T-helper 9 cell (primary cell): ENCODE measurements around the gene GOT1.

Experiments used
- DNase-seq: peaks from one replicate; pipeline ENCODE4 v3.0.0-alpha.2; 2020

GOT1 gene

DNA sequence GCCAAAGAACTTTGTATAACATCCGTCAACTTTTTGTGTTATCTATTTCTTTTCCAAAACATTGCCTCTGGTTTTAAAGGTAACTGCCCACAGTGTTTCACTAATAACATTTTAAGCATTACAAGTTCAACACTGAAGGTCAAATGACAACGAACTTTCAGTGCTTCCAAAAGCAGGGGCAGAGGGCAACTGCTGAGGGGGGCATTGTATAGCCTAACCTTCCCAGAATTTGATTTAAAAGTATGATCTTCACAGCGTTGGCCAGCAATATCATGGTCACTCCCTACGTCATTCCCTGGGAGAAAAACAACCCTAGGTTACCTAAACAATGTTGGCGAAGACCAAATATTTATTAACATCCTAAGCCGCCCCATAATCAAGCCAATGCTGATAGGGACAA, 2.5 kb upstream of the GOT1 start:
- DNase-seq, result no peak

DNA sequence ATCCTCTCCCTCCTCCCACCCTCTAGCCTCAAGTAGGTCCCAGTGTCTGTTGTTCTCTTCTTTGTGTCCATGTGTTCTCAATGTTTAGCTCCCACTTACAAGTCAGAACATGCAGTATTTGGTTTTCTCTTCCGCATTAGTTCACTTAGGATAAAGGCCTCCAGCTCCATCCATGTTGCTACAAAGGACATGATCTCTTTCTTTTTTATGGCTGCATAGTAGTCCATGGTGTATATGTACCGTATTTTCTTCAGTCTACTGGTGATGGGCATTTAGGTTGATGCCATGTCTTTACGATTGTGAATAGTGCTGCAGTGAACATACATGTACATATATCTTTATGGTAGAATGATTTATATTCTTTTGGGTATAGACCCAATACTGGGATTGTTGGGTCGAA, 1.6 kb upstream of the GOT1 start:
- no peak for DNase-seq

GRCh38 chr10:99431190-99431760, 851 bp upstream of the GOT1 start:
- no peak for DNase-seq

- no peak for DNase-seq
Observed at GRCh38 chr10:99430116-99430450, 341 bp downstream of the GOT1 start.

- DNase-seq, result no peak
Observed at GRCh38 chr10:99429517-99430095, 818 bp downstream of the GOT1 start.

DNA sequence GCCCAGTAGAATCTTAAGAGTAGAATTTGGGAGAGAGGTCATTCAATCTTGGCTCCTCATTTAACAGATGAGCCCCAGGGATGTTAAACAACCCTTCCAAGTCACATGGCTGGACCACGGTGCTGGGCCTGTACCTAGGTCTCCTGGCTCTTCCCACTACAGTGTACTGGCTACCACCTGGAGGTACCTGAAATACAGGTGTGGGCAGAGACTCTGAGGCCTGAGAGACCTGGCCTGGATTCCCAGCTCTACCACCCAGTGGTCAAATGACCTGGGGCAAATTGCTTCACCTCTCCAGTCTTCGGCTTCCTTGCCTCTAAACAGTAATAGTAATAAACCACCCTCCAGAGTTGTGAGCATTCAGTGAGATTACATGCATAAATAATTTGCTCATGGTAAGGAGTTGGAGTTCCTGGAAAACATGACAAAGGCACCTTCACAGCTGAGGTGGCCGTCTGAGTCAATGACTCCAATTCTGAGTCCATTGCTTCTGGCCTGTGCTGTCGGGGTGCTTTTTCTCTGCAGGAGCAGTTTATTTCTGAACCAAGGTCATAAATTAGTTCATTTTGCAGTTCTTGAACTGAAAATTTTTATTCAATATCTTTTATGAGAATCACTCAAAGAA, 2.7 kb downstream of the GOT1 start:
- DNase-seq, result no peak

- no peak for DNase-seq
Observed at GRCh38 chr10:99426689-99427088, 3.7 kb downstream of the GOT1 start.

DNA sequence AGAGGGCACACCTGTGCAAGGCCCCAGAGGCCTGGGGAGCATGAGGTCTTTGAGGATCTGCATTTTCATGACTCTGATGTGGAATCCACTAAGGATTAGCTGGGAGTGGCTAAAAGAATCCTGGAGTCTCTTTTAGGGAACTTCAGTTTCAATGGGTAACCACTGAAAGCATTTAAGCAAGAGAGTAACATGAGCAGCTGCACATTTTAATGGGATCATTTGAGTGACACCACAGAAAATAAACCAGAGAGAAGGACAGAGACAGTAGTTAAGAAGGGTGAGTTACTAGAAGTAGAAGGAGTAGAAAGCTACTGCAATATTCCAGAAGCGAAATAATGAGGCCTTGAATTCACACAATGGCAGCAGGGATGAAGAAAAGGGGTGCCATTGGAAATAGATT, 5.2 kb downstream of the GOT1 start:
- no peak for DNase-seq

GRCh38 chr10:99424656-99425055, 5.8 kb downstream of the GOT1 start:
- no peak for DNase-seq

DNA sequence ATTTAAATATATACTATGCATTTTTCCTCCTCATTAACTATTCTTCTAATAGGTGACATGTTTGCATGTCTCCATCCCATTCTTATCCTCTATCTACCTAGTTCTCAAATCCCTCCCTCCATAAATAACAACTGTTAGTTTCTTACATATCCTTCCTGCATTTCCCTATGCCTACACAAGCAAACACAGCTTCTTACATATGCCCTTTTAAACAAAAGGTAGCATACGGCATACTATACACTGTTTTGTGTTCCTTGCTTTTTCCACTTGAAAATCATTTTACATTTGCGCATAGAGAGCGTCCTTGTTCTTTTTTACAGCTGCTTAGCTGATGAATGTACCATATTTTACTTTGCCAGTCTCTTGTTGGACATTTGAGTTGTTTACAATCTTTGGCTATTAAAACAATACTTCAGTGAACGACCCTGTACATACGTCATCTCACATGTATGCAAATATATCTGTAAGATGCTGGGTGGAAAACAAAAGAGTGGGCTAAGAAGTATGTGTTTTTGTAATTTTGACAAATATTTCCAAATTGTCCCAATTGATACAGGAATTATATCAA, 7.8 kb downstream of the GOT1 start:
- no peak for DNase-seq

GRCh38 chr10:99421233-99421739, 9.1 kb downstream of the GOT1 start:
- DNase-seq, result no peak

GRCh38 chr10:99419688-99420087, 10.7 kb downstream of the GOT1 start:
- no peak for DNase-seq

GRCh38 chr10:99418910-99419624, 11.4 kb downstream of the GOT1 start:
- DNase-seq, result no peak

- no peak for DNase-seq
Observed at GRCh38 chr10:99412099-99412498, 18.3 kb downstream of the GOT1 start.

DNA sequence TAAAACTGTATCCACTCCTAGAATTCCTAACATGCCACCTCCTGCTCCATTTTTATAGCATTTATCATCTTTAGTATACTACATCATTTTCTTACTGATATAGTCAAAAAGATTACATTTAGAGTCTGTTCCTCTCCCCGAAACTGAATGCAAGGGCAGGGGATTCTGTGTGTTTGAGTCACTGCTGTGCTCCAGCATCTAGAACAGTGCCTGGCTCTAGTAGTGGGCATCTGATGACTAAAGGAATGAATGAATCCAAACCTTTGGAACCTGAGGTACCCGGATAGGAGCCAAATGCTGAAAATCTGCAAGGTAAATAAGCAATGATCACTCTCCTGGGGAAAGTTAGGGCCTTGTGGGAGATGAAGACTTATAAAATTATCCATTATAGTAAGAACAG, 18.9 kb downstream of the GOT1 start:
- no peak for DNase-seq

DNA sequence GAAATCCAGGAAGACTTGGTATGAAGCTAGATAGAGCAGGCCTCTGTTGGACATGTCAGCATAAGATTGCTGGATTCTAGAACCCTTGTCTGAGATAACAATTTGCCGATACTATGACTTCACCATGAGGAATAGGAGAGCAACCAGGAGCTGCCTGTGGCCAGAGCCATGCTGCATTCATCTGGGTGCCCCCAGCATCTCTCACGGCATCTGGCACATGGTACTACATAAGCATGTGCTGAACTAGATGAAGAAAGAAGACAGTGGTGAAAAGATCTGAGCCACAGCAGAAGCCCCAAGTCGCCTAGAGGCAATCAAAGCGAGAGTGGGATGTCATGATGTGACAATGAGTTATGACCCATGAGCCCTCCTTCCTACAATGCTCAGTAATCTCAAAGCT, 19.5 kb downstream of the GOT1 start:
- DNase-seq, result no peak

- DNase-seq, result no peak
Observed at GRCh38 chr10:99410146-99410545, 20.3 kb downstream of the GOT1 start.

DNA sequence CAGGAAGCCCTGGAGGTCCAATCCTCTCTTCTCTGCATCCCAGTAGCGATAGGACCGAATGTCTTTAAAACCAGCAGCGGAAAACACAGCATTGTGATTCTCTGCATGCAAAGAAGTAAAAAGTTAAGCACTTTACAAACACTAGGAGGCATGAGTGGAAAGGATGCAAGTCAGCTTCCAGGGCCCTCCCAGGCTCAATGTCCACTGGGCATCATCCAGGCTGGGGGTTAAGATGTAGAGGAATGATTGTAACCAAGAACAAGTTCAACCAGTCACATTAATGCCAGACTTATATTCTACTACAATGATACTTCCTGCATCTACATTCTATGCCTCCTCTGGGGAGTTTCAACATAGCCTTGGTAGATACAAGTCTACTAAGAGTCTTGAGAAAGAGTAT, 24.3 kb downstream of the GOT1 start:
- DNase-seq, result no peak

GRCh38 chr10:99403674-99404073, 26.8 kb downstream of the GOT1 start:
- DNase-seq, result no peak

GRCh38 chr10:99399664-99400063, 30.8 kb downstream of the GOT1 start:
- no peak for DNase-seq

DNA sequence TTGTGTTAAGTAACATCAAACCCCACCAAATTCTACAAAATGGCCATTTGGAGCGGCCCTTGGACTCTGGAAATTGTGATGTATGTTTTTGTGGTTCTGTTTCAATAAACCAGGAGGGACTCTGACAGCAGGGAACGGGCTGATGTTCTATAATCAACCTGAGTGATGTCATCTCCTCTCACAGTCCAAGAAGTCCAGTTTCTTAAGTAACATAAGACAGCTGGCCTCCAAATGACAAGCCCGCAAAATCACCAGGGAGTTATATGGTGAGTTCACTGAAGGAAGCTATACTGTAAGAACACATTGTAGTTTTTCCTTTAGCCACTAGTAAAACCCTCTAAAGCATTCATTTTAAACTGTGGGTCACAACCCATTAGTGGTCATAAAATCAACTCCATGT, 34.0 kb downstream of the GOT1 start:
- no peak for DNase-seq

- DNase-seq, result no peak
Observed at GRCh38 chr10:99395750-99396445, 34.5 kb downstream of the GOT1 start.

DNA sequence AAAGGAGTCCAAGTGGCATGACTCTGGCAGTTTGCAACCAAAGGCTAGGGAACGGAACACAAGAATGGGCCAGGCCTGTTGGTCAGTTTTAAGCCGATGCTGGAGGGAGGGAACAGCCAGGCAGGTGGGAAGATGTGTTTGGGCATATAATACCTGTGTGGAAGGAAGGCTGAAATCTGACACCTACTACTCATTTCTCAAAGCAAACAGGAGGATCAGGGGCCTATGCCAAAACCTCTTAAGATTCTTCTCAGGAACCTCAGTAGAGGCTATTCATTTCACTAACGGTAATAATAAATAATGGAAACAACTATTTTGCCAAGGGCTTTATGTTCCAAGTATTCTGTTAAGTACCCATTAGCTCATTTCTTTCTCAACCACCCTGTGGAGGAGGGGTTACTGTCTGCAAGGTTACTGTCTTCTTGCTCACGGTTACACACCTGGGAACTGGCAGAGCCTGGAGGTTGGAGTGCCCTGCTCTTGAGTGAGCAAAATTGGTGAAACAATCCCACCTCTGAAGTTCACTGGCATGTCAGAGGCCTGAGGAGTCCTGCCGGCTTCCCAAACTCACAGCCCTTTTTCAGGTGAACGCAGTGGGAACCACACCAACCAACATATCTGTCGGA, 35.5 kb downstream of the GOT1 start:
- no peak for DNase-seq
